GOT3 (cell line): ENCODE measurements around the gene CYP26B1.

Experiments
- DNase-seq: peaks from one replicate; lab custom pipeline; 2025; ENCODE audit warnings: mixed read lengths; lab: John Stamatoyannopoulos, UW

The CYP26B1 gene

DNA sequence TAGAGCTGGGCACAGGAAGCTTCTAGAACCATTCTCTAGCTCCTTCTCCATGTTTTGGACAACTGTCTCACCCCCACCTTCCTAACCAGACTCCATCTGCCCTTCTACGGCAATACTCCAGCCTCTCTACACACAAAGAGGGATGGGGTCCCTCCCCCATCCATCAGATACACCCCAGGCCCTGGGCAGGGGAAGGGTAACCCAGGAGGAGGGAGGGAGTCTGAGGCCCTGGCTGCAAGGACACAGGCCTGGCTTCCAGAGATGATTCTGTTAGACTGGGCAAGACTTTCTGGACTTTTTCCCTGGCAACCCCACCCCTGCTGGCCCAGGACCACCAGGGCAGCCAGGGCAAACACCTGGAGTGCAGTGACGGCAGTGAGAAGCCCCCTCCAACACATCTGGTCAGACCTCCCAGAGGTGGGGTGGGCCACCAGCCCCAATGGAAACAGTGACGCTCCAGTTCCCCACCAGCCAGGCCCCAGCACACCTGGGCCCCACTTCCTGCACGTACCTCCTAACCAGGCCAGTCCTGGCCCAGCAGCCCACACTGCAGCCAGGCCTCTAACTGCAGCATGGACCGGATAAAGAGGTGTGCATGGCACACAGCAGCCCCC lies 6.5 kb downstream of the CYP26B1 start:
- DNase-seq, result no peak

DNA sequence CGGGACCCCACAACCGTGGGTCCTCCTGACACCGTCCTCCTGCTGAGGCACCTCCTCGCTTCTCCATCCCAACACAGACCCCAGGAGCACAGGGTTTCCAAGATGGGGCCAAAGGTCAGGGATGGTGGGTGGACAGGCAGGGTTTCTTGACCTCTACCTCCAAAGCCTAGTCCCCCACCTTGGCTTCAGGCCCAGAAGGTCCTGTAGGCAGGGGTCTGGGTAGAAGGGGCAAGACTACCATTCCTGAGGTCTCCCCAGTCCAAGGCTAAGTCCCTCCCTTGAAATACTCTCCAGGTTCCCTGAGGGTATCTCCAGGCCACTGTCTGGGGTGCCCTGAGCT lies 7.1 kb downstream of the CYP26B1 start:
- no peak for DNase-seq

DNA sequence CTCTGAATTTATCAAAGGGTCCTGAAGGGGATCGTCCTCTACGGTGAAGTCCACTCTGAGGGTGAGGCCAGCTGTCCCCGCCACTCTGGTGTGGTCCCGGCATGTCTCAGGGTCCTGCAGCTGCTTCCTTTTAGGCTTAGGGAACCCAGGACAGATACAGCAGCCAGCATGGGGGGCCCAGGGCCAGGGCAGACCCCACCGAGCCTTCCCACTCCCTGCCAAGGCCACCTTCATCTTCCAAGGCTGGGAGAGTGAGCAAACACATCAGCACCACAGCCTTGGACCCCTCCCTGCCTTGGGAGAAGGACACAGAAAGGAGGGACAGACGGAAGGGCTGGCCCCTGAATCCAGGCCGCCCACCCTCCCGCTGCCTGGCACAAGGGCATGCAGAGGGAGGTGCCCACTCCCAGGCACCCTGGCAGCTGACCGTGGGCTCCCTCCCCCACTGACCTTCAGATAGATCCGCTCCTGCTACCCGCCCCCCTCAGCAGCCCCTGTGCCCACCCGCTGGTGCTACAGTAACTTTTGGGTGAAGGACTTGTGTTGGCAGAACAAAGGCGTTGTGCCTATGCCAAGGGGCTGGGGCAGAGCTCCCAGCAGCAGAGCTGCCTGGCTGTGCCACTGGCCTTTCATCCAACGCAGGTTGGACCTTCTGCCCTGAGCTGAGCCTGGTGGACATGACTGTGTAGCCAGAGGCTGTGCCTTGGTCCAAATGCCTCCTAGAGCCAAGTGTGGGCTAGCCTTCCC lies 7.6 kb downstream of the CYP26B1 start:
- no peak for DNase-seq

DNA sequence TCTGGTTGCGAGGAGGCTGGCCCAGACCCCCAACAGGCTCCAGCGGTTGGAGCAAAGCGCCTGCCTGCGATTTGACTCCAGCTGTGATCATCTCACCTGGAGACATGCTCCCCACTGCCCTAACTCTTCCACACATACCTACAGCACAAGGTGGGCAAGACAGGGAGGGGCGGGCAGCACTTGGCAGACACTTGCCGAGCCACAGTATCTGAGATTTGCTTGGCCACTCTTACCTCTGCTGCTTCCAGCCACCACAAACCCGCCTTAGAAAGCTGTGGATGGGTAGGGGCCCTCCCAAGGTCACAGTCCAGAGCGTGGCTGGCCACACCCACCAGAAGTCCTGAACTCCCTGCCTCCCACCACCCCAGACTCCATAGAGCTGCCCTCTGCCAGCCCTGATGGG lies 8.2 kb downstream of the CYP26B1 start:
- no peak for DNase-seq

DNA sequence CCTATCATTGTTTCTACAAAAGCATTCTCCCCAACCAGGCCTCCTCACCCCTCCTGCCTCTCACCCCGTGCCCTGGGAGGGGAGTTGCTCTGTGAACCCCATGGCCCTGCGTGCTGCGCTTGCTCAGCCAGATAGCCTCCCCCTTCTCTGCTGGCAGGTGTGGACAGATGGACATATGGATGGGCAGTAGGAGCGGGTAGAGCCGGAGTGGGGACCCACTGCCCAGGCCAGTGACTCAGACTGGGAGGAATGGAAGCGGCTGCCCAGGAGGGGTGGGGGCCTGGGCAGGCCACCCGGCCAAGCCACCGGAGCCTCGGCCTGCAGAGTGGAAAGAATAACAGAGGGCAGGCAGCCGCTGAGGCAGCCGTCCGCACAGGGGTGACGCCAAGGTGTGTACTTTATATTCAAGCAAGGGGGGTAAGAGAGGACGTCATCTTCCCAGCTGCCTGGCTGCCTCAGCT lies 8.7 kb downstream of the CYP26B1 start:
- DNase-seq, result no peak

DNA sequence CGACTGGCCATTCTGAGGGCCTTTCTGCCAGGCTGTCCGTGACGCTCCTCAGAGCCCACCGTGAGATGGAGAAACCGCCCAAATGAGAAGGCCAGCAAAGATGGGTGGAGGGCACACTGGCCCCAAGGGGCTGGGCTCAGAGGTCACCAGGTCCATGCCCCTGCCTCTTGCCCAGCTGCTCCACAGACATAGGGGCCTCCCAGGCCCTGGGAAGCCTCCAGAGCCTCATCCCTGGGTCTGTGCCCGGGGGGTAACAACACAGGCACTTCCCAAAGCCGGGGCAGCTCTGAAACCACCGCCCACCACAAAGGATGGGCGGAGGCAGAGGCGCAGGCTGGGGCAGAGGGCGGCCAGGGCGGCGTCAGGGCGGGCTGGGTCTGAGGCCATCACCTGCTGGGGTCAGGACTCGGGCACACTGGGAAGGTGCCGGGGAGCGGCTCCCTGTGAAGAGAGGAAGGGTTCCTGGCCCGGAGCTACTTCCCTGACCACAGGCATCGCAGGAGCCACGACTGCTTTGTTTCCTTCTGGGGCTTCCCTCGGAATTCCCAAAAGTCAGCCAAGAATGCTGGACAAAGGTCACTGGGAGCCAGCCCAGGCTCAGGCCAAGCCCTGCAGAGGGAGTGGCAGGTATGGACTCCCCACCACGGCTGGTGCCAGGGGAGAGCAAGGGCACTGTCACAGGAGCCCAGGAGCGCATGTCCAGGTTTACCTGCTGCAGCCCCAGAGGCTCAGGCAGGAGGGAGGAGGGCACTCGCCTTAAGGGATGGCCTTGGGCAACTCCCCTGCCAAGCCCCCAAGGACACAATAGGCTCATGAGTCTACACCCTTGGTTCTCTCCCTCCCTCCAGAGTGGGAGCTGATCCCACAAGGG lies 9.4 kb downstream of the CYP26B1 start:
- no peak for DNase-seq

DNA sequence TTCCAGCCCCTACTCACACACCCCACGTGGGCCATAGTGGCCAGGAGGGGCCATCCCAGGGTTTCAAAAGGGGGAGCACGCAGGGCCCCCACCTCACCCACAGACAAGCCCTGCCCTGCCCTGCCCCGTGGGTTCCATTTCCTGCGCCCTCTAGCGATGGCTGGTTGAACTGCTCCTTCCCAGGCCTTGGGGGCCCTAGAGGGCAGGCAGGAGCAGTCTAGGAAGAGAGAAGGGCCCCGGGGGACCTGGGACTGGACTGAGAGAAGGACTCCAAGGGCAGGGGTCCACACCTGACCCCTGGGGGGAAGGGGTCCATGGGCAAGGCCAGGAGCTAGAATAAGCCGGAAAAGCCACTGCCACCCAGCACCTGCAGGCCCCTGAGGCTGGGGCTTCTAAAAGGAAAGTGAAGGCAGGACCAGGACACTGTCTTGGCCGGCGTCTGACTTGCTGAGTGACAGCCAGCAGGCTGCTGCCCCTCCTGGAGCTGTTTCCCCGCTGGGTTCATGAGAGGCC lies 10.1 kb downstream of the CYP26B1 start:
- no peak for DNase-seq

DNA sequence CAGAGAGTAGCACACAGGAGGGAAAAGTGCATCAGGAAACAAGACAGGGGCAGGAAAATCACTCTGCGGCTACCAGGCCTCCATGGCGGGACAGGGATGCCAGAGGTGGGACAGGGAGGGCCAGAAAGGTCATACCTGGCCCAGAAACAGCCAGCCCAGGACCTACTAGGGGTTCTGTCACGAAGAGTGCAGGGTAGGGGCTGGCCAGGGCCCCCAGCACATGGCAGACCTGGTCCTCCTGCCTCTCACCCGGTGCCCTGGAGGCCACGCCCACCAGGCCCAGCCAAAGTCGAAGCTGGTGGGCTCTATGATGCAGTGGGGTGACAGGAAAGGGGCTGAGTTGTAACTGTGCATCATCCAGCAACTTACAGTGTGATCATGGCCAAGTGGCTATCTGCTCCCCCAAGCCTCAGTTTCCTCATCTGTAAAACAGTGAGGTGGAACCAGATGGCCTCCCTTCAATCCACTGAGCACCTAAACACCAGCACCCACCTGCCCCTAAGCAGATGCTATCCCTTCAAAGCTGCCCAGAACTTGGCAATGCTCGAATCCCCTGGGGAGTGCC lies 10.6 kb downstream of the CYP26B1 start:
- no peak for DNase-seq

DNA sequence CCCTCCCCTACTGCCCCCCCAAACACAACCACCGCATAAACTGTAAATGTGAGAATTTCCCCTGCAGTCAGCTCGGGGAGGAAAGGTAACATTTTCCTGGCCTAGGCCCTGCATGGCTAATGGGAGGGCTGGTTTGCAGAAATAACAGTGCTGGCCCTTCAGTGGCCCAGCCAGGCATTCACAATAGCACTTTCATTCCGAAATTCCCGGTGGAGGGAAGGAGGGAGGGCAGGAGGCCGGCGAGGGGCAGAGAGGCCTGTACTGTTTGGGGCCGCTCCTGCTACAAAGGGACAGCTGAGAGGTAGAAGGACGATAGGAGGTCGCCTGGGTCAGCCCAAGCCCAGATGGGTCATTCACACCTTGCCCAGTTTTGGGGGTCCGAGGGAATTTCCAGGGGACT lies 11.3 kb downstream of the CYP26B1 start:
- no peak for DNase-seq

DNA sequence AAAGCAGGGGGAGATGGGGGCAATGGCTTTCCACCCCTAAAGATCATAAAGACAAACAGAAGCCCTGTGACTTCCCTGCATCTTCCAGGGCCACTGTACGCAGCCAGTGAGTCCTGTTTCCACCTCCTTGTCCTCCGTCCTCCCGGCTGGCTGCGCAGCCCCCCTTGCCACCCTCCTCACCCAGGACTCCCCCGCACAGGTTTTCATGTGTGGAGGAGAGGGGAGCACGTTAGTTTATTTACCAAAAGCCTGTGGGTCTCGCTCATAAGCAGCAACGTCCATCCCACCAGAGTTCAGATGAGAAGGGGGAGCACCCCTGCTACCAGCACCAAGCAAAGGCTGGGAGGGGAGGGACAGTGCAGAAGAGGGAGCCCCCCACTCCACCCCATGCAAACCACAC lies 11.7 kb downstream of the CYP26B1 start:
- DNase-seq, result no peak

DNA sequence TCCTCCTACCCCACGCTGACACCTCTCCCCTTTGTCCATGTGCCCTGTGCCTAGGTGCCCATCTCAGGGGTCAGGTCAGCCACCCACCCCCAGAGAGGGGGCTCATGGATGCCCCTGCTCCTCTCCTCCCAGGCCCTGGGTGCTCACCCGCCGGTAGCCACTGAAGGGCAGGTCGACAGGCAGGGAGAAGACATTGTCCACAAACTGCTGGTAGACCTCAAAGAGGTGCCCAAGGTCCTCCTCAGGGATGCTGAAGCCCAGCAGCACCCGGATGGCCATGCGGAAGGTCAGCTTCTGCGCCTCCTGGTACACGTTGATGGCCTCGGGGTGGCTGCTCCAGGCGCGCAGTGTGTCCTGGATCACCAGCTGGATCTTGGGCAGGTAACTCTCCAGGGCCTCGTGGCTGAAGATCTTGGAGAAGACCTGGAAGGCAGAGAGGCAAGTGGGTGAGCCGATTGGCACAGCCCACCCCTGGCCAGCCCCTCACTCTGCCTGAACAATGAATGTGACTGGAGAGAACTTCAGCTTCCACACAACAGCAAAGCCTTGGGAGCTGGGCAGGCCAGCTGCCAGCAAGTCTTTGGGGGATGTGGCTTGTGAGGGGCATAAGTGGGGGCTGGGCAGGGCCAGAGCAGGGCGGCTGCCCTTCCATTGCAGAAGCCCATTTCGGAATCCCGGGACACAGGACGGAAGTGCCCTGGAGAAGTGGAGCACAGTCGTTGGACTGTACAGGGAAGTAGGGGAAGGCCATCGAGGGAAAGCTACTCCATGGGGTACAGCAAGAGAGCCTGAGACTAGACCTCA lies 12.5 kb downstream of the CYP26B1 start:
- DNase-seq, result no peak

DNA sequence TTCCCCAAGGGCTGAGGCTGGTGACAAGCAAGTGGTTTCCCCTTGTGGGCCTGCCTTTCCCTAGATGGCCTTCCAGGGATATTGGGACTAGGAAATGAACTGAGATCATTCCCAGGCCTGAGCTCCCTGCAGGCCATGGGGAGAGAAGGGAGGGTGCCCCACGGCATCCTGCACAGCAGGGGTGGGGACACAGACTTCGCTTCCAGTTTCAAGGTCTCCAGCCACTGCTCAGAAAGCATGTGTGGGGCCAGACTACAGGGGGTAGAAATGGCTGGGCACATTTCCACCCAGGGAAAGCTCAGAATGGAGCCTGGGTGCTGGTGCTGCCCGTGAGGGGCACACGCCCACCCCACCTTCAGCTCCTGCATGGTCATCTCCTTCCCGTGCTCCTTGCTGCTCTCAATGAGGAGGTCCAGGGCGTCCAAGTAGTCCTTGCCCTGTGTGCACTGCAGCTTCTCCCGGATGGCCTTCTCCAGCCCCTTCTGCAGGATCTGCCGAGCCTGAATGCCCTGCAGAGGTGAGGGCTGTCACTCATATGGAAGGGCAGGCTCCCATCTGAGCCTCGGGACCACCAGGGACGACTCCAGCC lies 13.2 kb downstream of the CYP26B1 start:
- DNase-seq, result no peak

DNA sequence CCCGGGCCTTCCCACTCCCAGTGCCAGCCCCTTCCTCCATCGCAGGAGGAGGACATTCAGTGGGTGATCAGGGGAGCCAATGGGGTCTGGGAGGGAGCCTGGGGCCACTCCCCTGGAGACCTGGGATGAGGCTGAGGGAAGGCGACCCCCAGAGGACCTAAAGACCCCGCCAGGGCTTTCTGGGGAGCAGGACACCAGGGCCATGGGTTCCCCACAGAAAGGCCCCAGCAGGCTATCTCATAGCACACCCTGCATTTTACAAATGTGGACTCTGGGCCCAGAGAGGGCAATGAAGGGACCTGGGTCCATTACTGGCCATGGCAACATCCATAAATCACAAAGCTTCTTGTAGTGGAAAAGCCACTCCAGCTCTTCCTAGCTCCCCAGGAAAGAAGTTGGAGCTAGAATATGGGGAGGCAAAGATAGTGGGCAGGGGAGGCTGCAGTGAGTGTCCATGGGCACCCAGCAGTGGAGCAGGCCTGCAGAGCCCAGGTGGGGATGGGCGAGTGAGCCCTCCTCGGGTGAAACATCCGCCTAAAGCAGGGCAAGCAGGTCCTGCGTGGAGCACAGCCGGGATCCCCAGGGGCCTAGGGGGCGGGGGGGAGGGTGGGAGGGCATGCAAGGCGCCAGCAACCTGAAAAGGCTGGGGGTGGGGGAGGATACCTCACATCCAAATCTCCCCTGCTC lies 13.8 kb downstream of the CYP26B1 start:
- DNase-seq, result no peak

DNA sequence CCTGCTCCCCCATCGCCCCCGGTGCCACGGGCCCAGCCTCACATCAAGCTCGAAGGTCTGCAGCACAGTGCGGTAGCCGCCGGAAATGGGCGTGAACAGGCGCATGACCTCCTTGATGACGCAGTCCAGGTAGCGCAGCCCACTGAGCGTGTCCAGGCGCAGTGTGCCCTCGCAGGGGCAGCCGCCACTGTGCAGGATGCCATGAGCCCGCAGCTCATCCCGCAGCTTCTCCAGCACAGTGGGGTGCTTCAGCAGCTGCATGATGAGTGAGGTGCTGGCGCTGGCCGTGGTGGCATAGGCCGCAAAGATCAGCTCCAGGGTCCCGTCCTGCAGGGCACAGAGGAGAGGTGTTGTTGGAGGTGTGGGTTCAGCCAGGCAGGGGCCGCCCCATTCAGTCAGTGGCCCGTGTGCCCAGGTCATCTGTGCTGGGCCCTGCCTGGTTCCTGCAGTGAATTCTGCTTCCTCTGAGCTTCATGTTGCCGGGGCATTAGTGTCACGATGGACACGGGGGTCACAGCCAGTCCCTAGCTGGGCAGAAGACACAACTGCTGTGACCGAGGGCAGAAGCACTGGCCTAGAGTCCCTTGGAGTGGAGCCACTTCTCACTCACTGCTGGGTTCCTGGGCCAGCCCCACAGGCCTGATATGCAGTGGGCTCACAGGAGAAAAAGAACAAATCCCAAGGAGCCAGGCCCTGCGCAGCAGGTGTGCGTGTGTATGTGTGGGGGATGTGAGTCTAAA lies 14.5 kb downstream of the CYP26B1 start:
- DNase-seq, result no peak

DNA sequence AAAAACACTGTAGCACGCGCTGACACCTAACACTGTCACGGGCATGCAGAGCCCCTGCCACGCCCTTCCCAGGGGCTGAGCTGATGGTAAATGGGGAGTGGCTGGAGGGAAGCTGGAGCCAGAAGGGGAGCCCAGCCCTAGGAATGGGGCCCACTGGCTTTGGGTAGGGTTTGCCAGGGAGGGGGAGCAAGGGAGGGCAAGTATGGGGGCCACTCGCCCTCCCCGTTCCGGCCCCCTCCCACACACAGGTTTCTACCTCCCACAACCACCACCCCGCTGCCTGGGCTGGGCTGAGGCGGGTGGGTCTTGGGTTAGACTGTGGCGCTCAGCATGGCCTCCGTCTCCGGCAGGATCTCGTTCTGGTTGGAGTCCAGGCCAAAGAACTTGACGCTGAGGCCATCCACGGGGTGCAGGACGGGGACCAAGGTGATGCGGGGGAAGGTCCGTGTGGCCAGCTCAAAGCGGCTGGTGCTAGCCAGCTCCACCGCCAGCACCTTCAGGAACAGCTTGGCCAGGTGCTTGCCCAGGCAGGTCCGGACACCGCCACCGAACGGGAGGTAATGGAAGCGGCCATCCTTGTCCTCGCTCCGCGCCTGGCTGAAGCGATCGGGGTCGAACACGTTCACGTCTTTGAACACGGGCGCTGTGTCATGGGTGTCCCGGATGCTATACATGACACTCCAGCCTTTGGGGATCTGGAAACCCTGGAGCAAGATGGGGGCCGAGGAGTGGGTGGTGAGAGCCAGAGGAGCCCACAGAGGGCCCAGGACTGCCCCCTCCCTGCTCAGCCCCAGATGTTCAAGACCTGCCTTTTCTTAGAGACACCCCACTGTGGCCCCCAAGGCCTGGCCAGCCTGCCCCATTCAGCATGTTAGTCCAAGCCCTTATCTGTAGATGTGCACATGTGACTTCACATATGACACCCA lies 15.5 kb downstream of the CYP26B1 start:
- DNase-seq, result no peak

DNA sequence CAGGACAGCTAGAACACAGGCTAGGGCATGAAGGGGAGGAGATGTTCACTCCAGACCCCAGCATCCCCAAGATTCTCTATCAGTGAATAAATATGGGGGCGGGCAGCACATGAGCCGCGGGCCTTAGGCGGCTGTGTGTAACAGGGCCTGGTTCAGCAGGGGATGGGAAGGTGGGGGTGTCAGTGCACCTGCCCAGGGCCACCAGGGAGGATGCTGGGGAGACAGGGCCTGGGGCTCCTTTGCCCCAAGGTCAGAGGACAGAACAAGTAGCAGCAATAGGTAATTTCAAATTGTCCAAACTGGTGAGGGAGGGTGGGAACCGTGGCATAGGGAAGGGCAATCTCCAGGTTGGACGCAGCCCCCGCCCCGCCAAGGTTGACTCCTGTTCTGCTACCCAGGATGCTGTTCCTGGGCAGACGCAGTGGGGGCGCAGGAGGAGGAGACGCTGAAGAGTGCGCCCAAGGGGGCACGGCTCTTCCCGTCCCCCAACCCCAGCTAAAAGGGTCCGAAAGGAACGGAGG lies 16.2 kb downstream of the CYP26B1 start:
- DNase-seq, result no peak

DNA sequence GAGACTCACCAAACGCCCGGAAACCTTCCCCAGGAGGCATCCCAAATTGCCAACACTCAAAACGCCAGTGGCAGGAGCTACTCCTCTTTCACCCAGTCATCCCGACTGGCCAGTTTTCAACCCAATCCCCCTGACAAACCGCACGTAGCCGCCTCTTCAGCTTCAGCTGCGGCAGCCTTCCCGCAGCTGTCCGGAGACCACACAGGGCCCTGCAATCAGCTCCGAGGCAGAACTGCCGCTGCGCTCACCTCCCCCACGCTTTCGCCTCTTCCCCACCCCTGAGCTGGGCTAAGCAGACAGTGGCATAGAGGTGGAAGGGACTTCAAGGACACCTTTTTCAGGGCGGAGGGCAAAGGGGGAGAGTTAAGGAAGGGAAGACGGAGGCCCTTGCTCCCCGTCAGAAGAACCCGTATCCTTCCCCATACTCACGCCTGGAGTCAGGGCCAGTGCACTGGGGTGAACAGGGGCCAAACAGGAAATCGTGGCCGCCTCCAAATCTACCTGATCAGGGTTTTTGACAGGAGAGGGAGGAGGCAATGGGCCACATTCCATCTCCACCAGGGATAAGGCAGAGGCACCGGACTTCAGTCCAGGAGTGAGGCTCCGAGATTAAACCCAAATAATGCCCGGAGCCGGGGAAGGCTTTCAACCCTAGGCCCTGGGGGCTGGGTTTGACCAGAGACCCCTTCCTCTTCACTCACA lies 16.9 kb downstream of the CYP26B1 start:
- no peak for DNase-seq
